DOHH2 (cell line): Measurements from ENCODE around the gene CYP27B1.

Experiments
- CTCF ChIP-seq: fragments of 200-600 bp; sonication (generic); IDR thresholded peaks from one replicate; pipeline ENCODE4 v1.5.1; 2014; ENCODE audit warnings: antibody characterized with exemption, mild to moderate bottlenecking, low read depth, low read length; ENCODE audit not compliant: poor library complexity, severe bottlenecking
- EZH2phosphoT487 ChIP-seq: fragments of 200-600 bp; sonication (generic); IDR thresholded peaks from 2 replicates; pipeline ENCODE4 v1.6.1; 2017; ENCODE audit warnings: borderline replicate concordance, mild to moderate bottlenecking, antibody characterized with exemption, low read length, moderate library complexity, mixed read lengths

- TF ChIP-seq CTCF (no peak), EZH2phosphoT487 (no peak)
These were observed 13.5 kb upstream of the CYP27B1 start for GRCh38 chr12:57780284-57780897.
